Skin of body (tissue), 2 donors: ENCODE results near the gene LRRC55. TPM values are rescaled to one million over a fixed set of nuclear protein-coding genes. Genes with fewer than 3 reads are reported as not detected.

ENCODE experiments used
- DNase-seq: peaks from one replicate; lab custom pipeline; 2025; lab: John Stamatoyannopoulos, UW
- total RNA-seq: library from RNA; depleted of rRNA; stranded (reverse); fragments of >200 nt; gene quantifications from one replicate; pipeline ENCODE4 v1.2.3, GENCODE V29; 2014

LRRC55 gene
- total RNA-seq = 0.89 TPM

GRCh38 chr11:57181678-57182305 lies at the start of gene LRRC55:
Gene LRRC55, plus strand, starts transcription at chr11:57181953. Its CDS starts 70 bp downstream, at chr11:57182023.
- no peak for DNase-seq

- no peak for DNase-seq
Measured at GRCh38 chr11:57133366-57134038, 48.3 kb upstream of the LRRC55 start.

GRCh38 chr11:57134284-57134683 lies 47.5 kb upstream of the LRRC55 start:
- no peak for DNase-seq

GRCh38 chr11:57135020-57135751 lies 46.6 kb upstream of the LRRC55 start:
- DNase-seq = no peak

GRCh38 chr11:57140568-57140967 lies 41.2 kb upstream of the LRRC55 start:
- DNase-seq = no peak

- no peak for DNase-seq
Measured at GRCh38 chr11:57143459-57143858, 38.3 kb upstream of the LRRC55 start.

GRCh38 chr11:57144075-57144474 lies 37.7 kb upstream of the LRRC55 start:
- DNase-seq = no peak

- DNase-seq = no peak
Measured at GRCh38 chr11:57144531-57145320, 37.0 kb upstream of the LRRC55 start.

GRCh38 chr11:57146301-57146700 lies 35.5 kb upstream of the LRRC55 start:
- DNase-seq = no peak

GRCh38 chr11:57148621-57149020 lies 33.1 kb upstream of the LRRC55 start:
- no peak for DNase-seq

- DNase-seq = no peak
Measured at GRCh38 chr11:57150454-57150917, 31.3 kb upstream of the LRRC55 start.

GRCh38 chr11:57152134-57152533 lies 29.6 kb upstream of the LRRC55 start:
- DNase-seq = no peak

GRCh38 chr11:57153448-57153847 lies 28.3 kb upstream of the LRRC55 start:
- DNase-seq = no peak

GRCh38 chr11:57154739-57155138 lies 27.0 kb upstream of the LRRC55 start:
- DNase-seq = no peak

- DNase-seq = no peak
Measured at GRCh38 chr11:57155400-57155799, 26.4 kb upstream of the LRRC55 start.

GRCh38 chr11:57155838-57156607 lies 25.7 kb upstream of the LRRC55 start:
- no peak for DNase-seq

GRCh38 chr11:57156928-57157327 lies 24.8 kb upstream of the LRRC55 start:
- no peak for DNase-seq

- no peak for DNase-seq
Measured at GRCh38 chr11:57157624-57158023, 24.1 kb upstream of the LRRC55 start.

- DNase-seq = no peak
Measured at GRCh38 chr11:57158180-57158579, 23.6 kb upstream of the LRRC55 start.

- no peak for DNase-seq
Measured at GRCh38 chr11:57158599-57158998, 23.2 kb upstream of the LRRC55 start.

GRCh38 chr11:57160665-57161064 lies 21.1 kb upstream of the LRRC55 start:
- DNase-seq = no peak
